Measurements from ENCODE around the gene RASAL2. TPM values are rescaled to one million over a fixed set of nuclear protein-coding genes. Genes with fewer than 3 reads are reported as not detected.

The RASAL2 gene
- total RNA-seq, 1 donor from 2014 or later, result 57.5 TPM

- Histone ChIP-seq H3K4me1 (peaks cover 0 to 12% of the 10 kb centered on the region in 2 donors), H3K27me3 (no peaks in the 10 kb centered on the region), H3K27ac (no peak overlapping the region), H3K36me3 (no peaks in the 10 kb centered on the region), H3K4me3 (no peak overlapping the region), H3K9me3 (no peaks in the 10 kb centered on the region)
- intact Hi-C loops (cut with DNase I), result no loop called here
- no peak for DNase-seq (ENCODE audit: low spot score in 2 of 2)
- no peak for TF ChIP-seq CTCF (IDR thresholded peaks at IDR 0.05)
Observed at GRCh38 chr1:178065250-178065649, 28.7 kb upstream of the RASAL2 start.

GRCh38 chr1:178066296-178066907 lies 27.5 kb upstream of the RASAL2 start:
- Histone ChIP-seq H3K9me3 (no peaks in the 10 kb centered on the region), H3K27ac (no peak overlapping the region), H3K4me3 (no peak overlapping the region), H3K36me3 (no peaks in the 10 kb centered on the region), H3K27me3 (no peaks in the 10 kb centered on the region), H3K4me1 (peaks cover 0 to 2% of the 10 kb centered on the region in 2 donors)
- TF ChIP-seq CTCF (IDR thresholded peaks at IDR 0.05), result no peak
- no peak for DNase-seq (ENCODE audit: low spot score in 2 of 2)
- intact Hi-C loops (cut with DNase I), result no loop called here

- Histone ChIP-seq H3K36me3 (no peaks in the 10 kb centered on the region), H3K9me3 (no peaks in the 10 kb centered on the region), H3K27me3 (no peaks in the 10 kb centered on the region), H3K4me1 (no peaks in the 10 kb centered on the region), H3K27ac (no peak overlapping the region), H3K4me3 (no peak overlapping the region)
- no peak for DNase-seq (ENCODE audit: low spot score in 2 of 2)
- TF ChIP-seq CTCF (IDR thresholded peaks at IDR 0.05), result no peak
- intact Hi-C loops (cut with DNase I), result no loop called here
Observed at GRCh38 chr1:178066908-178067614, 26.8 kb upstream of the RASAL2 start.

GRCh38 chr1:178071811-178072210 lies 22.1 kb upstream of the RASAL2 start:
- no peak overlapping the region for H3K27ac ChIP-seq
- DNase-seq (ENCODE audit: low spot score in 2 of 2), result no peak
- intact Hi-C loops (cut with DNase I), result no loop called here
- H3K4me1 ChIP-seq, result no peaks in the 10 kb centered on the region
- H3K4me3 ChIP-seq, result no peak overlapping the region
- no peaks in the 10 kb centered on the region for H3K27me3 ChIP-seq
- no peaks in the 10 kb centered on the region for H3K9me3 ChIP-seq
- no peak for TF ChIP-seq CTCF (IDR thresholded peaks at IDR 0.05)
- no peaks in the 10 kb centered on the region for H3K36me3 ChIP-seq

- no peak for TF ChIP-seq CTCF (IDR thresholded peaks at IDR 0.05)
- no peaks in the 10 kb centered on the region for H3K9me3 ChIP-seq
- no peaks in the 10 kb centered on the region for H3K27me3 ChIP-seq
- DNase-seq (ENCODE audit: low spot score in 2 of 2), result no peak
- H3K4me1 ChIP-seq, result no peaks in the 10 kb centered on the region
- H3K36me3 ChIP-seq, result no peaks in the 10 kb centered on the region
- no peak overlapping the region for H3K4me3 ChIP-seq
- no peak overlapping the region for H3K27ac ChIP-seq
- intact Hi-C loops (cut with DNase I), result no loop called here
Observed at GRCh38 chr1:178072326-178072725, 21.6 kb upstream of the RASAL2 start.

Data from ascending aorta (tissue), 2 donors.